WTC11 (cell line): ENCODE results near the gene CDK6. TPM values are rescaled to one million over a fixed set of nuclear protein-coding genes. Genes with fewer than 3 reads are reported as not detected.

Source experiments
- ATAC-seq: fragments of 200-7000 bp; cut with Tn5 transposase; 2 replicates; pipeline ENCODE4 v1.10.0; 2021; ENCODE audit warnings: mild to moderate bottlenecking, moderate library complexity
- CTCF ChIA-PET: fragments of 300-600 bp; sonication (Branson Sonifier 250); formaldehyde crosslinking; loops from one replicate; lab custom pipeline; 2021; ENCODE audit warnings: antibody characterized with exemption; lab: Charles Lee
- POLR2A ChIA-PET: fragments of 350-600 bp; sonication (Branson Sonifier 250); formaldehyde crosslinking; loops from one replicate; lab custom pipeline; 2021; ENCODE audit warnings: antibody characterized with exemption; lab: Charles Lee
- DNase-seq: peaks from one replicate; pipeline ENCODE4 v3.0.0; 2021; ENCODE audit warnings: low spot score
- H3K27ac Mint-ChIP-seq: 2 replicates; pipeline ENCODE4 v1.8.0; 2021; ENCODE audit warnings: mixed read lengths
- H3K27me3 Mint-ChIP-seq: 2 replicates; pipeline ENCODE4 v1.8.0; 2021; ENCODE audit warnings: low read depth, mild to moderate bottlenecking, moderate library complexity, mixed read lengths
- H3K36me3 Mint-ChIP-seq: 2 replicates; pipeline ENCODE4 v1.8.0; 2021; ENCODE audit warnings: mixed read lengths
- H3K4me1 Mint-ChIP-seq: 2 replicates; pipeline ENCODE4 v1.8.0; 2022; ENCODE audit warnings: mixed read lengths
- H3K4me3 Mint-ChIP-seq: 2 replicates; pipeline ENCODE4 v1.8.0; 2021; ENCODE audit warnings: mild to moderate bottlenecking, moderate library complexity, mixed read lengths
- H3K9me3 Mint-ChIP-seq: 2 replicates; pipeline ENCODE4 v1.8.0; 2021; ENCODE audit warnings: mixed read lengths
- AR ChIP-seq: fragments of 250-450 bp; sonication (Bioruptor Pico); IDR thresholded peaks from 2 replicates; pipeline ENCODE4 v1.9.0; 2021; ENCODE audit warnings: mild to moderate bottlenecking
- CDX4 ChIP-seq: fragments of 250-450 bp; sonication (Bioruptor Pico); IDR thresholded peaks from 2 replicates; pipeline ENCODE4 v1.9.0; 2021; ENCODE audit warnings: moderate library complexity, mild to moderate bottlenecking, inconsistent platforms, borderline replicate concordance
- ESRRA ChIP-seq: sonication (generic); formaldehyde crosslinking; IDR thresholded peaks from 2 replicates; pipeline ENCODE4 v1.8.1; 2022; ENCODE audit warnings: mild to moderate bottlenecking, missing genetic modification reagents, borderline replicate concordance
- GABPB1 ChIP-seq: sonication (generic); formaldehyde crosslinking; IDR thresholded peaks from 2 replicates; pipeline ENCODE4 v1.8.1; 2023; ENCODE audit warnings: mild to moderate bottlenecking, missing genetic modification reagents
- GRHL2 ChIP-seq: fragments of 250-450 bp; sonication (Bioruptor Pico); IDR thresholded peaks from 2 replicates; pipeline ENCODE4 v1.8.0; 2022; ENCODE audit warnings: mild to moderate bottlenecking, moderate library complexity; ENCODE audit not compliant: insufficient replicate concordance, severe bottlenecking
- JAZF1 ChIP-seq: fragments of 250-450 bp; sonication (Bioruptor Pico); IDR thresholded peaks from 2 replicates; pipeline ENCODE4 v1.9.0; 2021; ENCODE audit warnings: moderate library complexity, mild to moderate bottlenecking, inconsistent platforms
- NFYB ChIP-seq: sonication (generic); formaldehyde crosslinking; conservative IDR thresholded peaks from 2 replicates; pipeline ENCODE4 v1.8.0; 2022; ENCODE audit warnings: low read depth, missing genetic modification reagents
- NR1H2 ChIP-seq: sonication (generic); formaldehyde crosslinking; IDR thresholded peaks from 2 replicates; pipeline ENCODE4 v1.9.0; 2021; ENCODE audit warnings: mild to moderate bottlenecking, moderate library complexity, missing genetic modification reagents
- RORB ChIP-seq: fragments of 250-450 bp; sonication (Bioruptor Pico); IDR thresholded peaks from 2 replicates; pipeline ENCODE4 v1.9.0; 2021; ENCODE audit warnings: mild to moderate bottlenecking
- ZBTB43 ChIP-seq: sonication (generic); formaldehyde crosslinking; IDR thresholded peaks from 2 replicates; pipeline ENCODE4 v1.8.1; 2023; ENCODE audit warnings: mild to moderate bottlenecking, missing genetic modification reagents
- ZNF121 ChIP-seq: sonication (generic); formaldehyde crosslinking; IDR thresholded peaks from 2 replicates; pipeline ENCODE4 v1.8.0; 2023; ENCODE audit warnings: missing genetic modification reagents
- ZNF219 ChIP-seq: sonication (generic); formaldehyde crosslinking; IDR thresholded peaks from 2 replicates; pipeline ENCODE4 v1.8.0; 2023; ENCODE audit warnings: missing genetic modification reagents, mild to moderate bottlenecking, borderline replicate concordance
- ZNF232 ChIP-seq: sonication (generic); formaldehyde crosslinking; IDR thresholded peaks from 2 replicates; pipeline ENCODE4 v1.8.0; 2022; ENCODE audit warnings: mild to moderate bottlenecking, missing genetic modification reagents
- ZNF423 ChIP-seq: fragments of 250-450 bp; sonication (Bioruptor Pico); IDR thresholded peaks from 2 replicates; pipeline ENCODE4 v2.1.2; 2022; ENCODE audit warnings: mild to moderate bottlenecking, moderate library complexity
- total RNA-seq: library from RNA; stranded (reverse); gene quantifications from 3 replicates; pipeline ENCODE4 v1.2.3, GENCODE V29; 2021
- TF ChIP-seq, protein P1 (sequence below): sonication (generic); formaldehyde crosslinking; conservative IDR thresholded peaks from 2 replicates; pipeline ENCODE4 v1.8.1; 2023; ENCODE audit warnings: mild to moderate bottlenecking, low read depth, missing genetic modification reagents, moderate library complexity
- TF ChIP-seq, protein P2 (sequence below): sonication (generic); formaldehyde crosslinking; IDR thresholded peaks from 2 replicates; pipeline ENCODE4 v1.8.0; 2023; ENCODE audit warnings: missing genetic modification reagents
- TF ChIP-seq, protein P3 (sequence below): sonication (generic); formaldehyde crosslinking; IDR thresholded peaks from 2 replicates; pipeline ENCODE4 v1.8.0; 2022; ENCODE audit warnings: mild to moderate bottlenecking, missing genetic modification reagents
- TF ChIP-seq, protein P4 (sequence below): sonication (generic); formaldehyde crosslinking; IDR thresholded peaks from 2 replicates; pipeline ENCODE4 v1.8.0; 2022; ENCODE audit warnings: mild to moderate bottlenecking, missing genetic modification reagents
- TF ChIP-seq, protein P5 (sequence below): sonication (generic); formaldehyde crosslinking; IDR thresholded peaks from 2 replicates; pipeline ENCODE4 v1.8.0; 2022; ENCODE audit warnings: mild to moderate bottlenecking, missing genetic modification reagents
- TF ChIP-seq, protein P6 (sequence below): sonication (generic); formaldehyde crosslinking; IDR thresholded peaks from 2 replicates; pipeline ENCODE4 v1.8.0; 2022; ENCODE audit warnings: mild to moderate bottlenecking, missing genetic modification reagents
- TF ChIP-seq, protein P7 (sequence below): sonication (generic); formaldehyde crosslinking; IDR thresholded peaks from 2 replicates; pipeline ENCODE4 v1.8.1; 2022; ENCODE audit warnings: low read depth, missing genetic modification reagents, borderline replicate concordance

CDK6 gene
- total RNA-seq, 1 experiment from 2014 or later, result 47.2 TPM

DNA sequence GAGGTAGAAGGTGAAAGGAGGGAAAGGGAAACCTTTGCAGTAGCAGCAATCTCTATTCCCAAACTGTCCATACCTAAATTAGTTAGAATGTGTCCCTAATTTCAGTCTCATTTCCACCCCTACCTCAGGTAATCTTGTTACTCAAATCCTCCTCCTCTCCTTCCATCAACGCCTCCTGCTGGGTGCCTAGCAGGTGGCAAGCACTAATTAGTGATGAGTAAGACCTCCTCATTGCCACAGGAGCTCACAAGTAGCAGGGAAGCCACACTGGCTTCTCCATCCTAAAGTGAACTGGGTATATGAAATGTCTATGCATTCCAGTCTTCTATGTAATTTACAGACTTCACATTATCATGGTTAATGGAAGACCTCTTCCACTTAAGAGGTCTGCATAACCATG, 220.5 kb downstream of the CDK6 start:
- no peak overlapping the region for H3K4me3 Mint-ChIP-seq
- no peak overlapping the region for H3K27ac Mint-ChIP-seq
- CTCF ChIA-PET, result no interaction called here
- TF ChIP-seq, protein P1, sequence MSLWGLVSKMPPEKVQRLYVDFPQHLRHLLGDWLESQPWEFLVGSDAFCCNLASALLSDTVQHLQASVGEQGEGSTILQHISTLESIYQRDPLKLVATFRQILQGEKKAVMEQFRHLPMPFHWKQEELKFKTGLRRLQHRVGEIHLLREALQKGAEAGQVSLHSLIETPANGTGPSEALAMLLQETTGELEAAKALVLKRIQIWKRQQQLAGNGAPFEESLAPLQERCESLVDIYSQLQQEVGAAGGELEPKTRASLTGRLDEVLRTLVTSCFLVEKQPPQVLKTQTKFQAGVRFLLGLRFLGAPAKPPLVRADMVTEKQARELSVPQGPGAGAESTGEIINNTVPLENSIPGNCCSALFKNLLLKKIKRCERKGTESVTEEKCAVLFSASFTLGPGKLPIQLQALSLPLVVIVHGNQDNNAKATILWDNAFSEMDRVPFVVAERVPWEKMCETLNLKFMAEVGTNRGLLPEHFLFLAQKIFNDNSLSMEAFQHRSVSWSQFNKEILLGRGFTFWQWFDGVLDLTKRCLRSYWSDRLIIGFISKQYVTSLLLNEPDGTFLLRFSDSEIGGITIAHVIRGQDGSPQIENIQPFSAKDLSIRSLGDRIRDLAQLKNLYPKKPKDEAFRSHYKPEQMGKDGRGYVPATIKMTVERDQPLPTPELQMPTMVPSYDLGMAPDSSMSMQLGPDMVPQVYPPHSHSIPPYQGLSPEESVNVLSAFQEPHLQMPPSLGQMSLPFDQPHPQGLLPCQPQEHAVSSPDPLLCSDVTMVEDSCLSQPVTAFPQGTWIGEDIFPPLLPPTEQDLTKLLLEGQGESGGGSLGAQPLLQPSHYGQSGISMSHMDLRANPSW (CRISPR knock-in tag), result no peak
- TF ChIP-seq, protein P2, sequence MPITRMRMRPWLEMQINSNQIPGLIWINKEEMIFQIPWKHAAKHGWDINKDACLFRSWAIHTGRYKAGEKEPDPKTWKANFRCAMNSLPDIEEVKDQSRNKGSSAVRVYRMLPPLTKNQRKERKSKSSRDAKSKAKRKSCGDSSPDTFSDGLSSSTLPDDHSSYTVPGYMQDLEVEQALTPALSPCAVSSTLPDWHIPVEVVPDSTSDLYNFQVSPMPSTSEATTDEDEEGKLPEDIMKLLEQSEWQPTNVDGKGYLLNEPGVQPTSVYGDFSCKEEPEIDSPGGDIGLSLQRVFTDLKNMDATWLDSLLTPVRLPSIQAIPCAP (CRISPR knock-in tag), result no peak
- TF ChIP-seq, protein P3, sequence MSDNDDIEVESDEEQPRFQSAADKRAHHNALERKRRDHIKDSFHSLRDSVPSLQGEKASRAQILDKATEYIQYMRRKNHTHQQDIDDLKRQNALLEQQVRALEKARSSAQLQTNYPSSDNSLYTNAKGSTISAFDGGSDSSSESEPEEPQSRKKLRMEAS (CRISPR knock-in tag), result no peak
- no peak for TF ChIP-seq NFYB (CRISPR knock-in tag)
- TF ChIP-seq NR1H2 (CRISPR knock-in tag), result no peak
- TF ChIP-seq JAZF1, result no peak
- TF ChIP-seq, protein P4, sequence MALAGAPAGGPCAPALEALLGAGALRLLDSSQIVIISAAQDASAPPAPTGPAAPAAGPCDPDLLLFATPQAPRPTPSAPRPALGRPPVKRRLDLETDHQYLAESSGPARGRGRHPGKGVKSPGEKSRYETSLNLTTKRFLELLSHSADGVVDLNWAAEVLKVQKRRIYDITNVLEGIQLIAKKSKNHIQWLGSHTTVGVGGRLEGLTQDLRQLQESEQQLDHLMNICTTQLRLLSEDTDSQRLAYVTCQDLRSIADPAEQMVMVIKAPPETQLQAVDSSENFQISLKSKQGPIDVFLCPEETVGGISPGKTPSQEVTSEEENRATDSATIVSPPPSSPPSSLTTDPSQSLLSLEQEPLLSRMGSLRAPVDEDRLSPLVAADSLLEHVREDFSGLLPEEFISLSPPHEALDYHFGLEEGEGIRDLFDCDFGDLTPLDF (CRISPR knock-in tag), result no peak
- no peak for TF ChIP-seq ZNF232 (CRISPR knock-in tag)
- TF ChIP-seq GABPB1, result no peak
- no peak for TF ChIP-seq ZNF423 (CRISPR knock-in tag)
- TF ChIP-seq ZNF219 (CRISPR knock-in tag), result no peak
- no peak for TF ChIP-seq ZBTB43 (CRISPR knock-in tag)
- no peak for TF ChIP-seq RORB (CRISPR knock-in tag)
- no peak for TF ChIP-seq GRHL2
- TF ChIP-seq ESRRA, result no peak
- no peak for TF ChIP-seq CDX4 (CRISPR knock-in tag)
- POLR2A ChIA-PET, result no interaction called here
- ATAC-seq (no peak), DNase-seq (no peak)
- no peaks in the 10 kb centered on the region for H3K27me3 Mint-ChIP-seq
- no peaks in the 10 kb centered on the region for H3K9me3 Mint-ChIP-seq
- H3K36me3 Mint-ChIP-seq, result 0 out of 2 replicates have a peak, but pooled peaks cover 2% of the 10 kb centered on the region
- H3K4me1 Mint-ChIP-seq, result peaks cover 3% of the 10 kb centered on the region

DNA sequence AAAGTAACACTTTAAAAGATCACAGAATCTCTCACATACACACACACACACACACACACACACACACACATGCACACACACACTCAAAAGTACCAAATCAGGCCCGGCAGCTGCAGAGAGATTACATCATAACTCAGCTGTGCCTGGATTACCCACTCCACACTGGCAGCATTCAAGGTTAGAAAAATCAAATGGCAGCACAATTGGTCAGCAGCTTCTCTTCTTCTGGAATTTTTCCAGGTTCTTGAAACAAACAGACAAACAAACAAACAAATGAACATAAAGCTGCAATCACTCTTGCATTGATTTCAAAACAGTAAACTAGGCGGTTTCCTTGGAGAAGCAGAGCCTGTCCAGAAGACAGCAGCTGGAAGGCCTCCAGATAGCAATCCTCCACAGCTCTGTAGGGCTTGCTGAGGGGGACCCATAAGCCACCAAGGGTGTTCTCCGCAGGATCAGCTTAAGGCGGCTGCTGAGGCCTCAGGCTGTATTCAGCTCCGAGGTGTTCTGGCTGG, 221.7 kb downstream of the CDK6 start:
- 0 out of 2 replicates have a peak, but pooled peaks cover 2% of the 10 kb centered on the region for H3K36me3 Mint-ChIP-seq
- ChIA-PET POLR2A (no interaction called here), CTCF (no interaction called here)
- no peak for DNase-seq
- no peak for ATAC-seq
- no peak overlapping the region for H3K4me3 Mint-ChIP-seq
- H3K4me1 Mint-ChIP-seq, result peaks cover 4% of the 10 kb centered on the region
- H3K27me3 Mint-ChIP-seq, result no peaks in the 10 kb centered on the region
- no peaks in the 10 kb centered on the region for H3K9me3 Mint-ChIP-seq
- no peak overlapping the region for H3K27ac Mint-ChIP-seq
- TF ChIP-seq, protein P5, sequence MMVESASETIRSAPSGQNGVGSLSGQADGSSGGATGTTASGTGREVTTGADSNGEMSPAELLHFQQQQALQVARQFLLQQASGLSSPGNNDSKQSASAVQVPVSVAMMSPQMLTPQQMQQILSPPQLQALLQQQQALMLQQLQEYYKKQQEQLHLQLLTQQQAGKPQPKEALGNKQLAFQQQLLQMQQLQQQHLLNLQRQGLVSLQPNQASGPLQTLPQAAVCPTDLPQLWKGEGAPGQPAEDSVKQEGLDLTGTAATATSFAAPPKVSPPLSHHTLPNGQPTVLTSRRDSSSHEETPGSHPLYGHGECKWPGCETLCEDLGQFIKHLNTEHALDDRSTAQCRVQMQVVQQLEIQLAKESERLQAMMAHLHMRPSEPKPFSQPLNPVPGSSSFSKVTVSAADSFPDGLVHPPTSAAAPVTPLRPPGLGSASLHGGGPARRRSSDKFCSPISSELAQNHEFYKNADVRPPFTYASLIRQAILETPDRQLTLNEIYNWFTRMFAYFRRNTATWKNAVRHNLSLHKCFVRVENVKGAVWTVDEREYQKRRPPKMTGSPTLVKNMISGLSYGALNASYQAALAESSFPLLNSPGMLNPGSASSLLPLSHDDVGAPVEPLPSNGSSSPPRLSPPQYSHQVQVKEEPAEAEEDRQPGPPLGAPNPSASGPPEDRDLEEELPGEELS (CRISPR knock-in tag), result no peak
- TF ChIP-seq, protein P6, sequence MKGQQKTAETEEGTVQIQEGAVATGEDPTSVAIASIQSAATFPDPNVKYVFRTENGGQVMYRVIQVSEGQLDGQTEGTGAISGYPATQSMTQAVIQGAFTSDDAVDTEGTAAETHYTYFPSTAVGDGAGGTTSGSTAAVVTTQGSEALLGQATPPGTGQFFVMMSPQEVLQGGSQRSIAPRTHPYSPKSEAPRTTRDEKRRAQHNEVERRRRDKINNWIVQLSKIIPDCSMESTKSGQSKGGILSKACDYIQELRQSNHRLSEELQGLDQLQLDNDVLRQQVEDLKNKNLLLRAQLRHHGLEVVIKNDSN (CRISPR knock-in tag), result no peak
- TF ChIP-seq, protein P7, sequence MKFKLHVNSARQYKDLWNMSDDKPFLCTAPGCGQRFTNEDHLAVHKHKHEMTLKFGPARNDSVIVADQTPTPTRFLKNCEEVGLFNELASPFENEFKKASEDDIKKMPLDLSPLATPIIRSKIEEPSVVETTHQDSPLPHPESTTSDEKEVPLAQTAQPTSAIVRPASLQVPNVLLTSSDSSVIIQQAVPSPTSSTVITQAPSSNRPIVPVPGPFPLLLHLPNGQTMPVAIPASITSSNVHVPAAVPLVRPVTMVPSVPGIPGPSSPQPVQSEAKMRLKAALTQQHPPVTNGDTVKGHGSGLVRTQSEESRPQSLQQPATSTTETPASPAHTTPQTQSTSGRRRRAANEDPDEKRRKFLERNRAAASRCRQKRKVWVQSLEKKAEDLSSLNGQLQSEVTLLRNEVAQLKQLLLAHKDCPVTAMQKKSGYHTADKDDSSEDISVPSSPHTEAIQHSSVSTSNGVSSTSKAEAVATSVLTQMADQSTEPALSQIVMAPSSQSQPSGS (CRISPR knock-in tag), result no peak
- TF ChIP-seq AR (no peak), ZNF121 (no peak)
